ENCODE measurements around the gene HOXA4.

GRCh38 chr7:27153526-27153925 is 23.0 kb upstream of the HOXA4 start:
- TF ChIP-seq CTCF (conservative IDR thresholded peaks at IDR 0.05 in 1 of 2, IDR thresholded peaks at IDR 0.05 in 1 of 2; ENCODE audit: low read depth in 1 of 2, low read length in 2 of 2) = no peak
- no peak for TF ChIP-seq EZH2 (IDR thresholded peaks at IDR 0.05; ENCODE audit: low read length, missing control alignments)

All from fibroblast of lung (primary cell).